ENCODE data around the gene ANGPT4.

GRCh38 chr20:888057-888456 is 28.1 kb downstream of the ANGPT4 start:
- TF ChIP-seq CTCF (IDR thresholded peaks at IDR 0.05) (no peak), POLR2A (IDR thresholded peaks at IDR 0.05) (no peak)
